Measurements from ENCODE around the gene POU2AF1.

The POU2AF1 gene

GRCh38 chr11:111327908-111328624 lies 51.0 kb downstream of the POU2AF1 start:
- Histone ChIP-seq H3K4me3 (replicated peaks; ENCODE audit: low read depth, low read length) (no peak overlapping the region), H3K36me3 (ENCODE audit: control insufficient read depth, insufficient read depth, low read length) (no peaks in the 10 kb centered on the region), H3K27me3 (replicated peaks; ENCODE audit: control insufficient read depth, insufficient read depth, low read length) (no peaks in the 10 kb centered on the region)
- no peak for DNase-seq (ENCODE audit: extremely low read depth, insufficient read length)
- no peak for TF ChIP-seq CTCF (IDR thresholded peaks at IDR 0.05; ENCODE audit: insufficient read depth, low read length, poor library complexity, severe bottlenecking)

DNA sequence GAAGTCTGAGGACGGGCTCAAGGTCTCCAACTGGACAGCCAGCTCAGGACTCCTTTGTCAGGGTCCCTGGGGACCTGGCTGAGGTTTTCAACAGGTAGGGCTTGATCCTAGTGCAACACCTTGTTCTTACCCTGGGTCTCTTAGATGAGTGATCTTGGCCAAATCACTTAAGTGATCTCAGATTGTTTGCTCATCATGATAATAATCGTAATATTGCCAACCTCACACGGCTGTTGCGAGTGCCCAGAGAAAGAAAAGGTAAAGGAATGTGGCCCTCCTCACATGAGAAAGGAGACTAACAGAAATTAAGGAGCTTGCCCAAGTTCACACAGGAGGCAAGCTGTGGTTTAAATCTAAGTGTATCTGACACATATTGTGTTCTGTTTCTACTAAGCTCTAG lies 52.3 kb downstream of the POU2AF1 start:
- TF ChIP-seq CTCF (IDR thresholded peaks at IDR 0.05; ENCODE audit: insufficient read depth, low read length, poor library complexity, severe bottlenecking), result no peak
- no peak overlapping the region for H3K4me3 ChIP-seq (replicated peaks; ENCODE audit: low read depth, low read length)

DNA sequence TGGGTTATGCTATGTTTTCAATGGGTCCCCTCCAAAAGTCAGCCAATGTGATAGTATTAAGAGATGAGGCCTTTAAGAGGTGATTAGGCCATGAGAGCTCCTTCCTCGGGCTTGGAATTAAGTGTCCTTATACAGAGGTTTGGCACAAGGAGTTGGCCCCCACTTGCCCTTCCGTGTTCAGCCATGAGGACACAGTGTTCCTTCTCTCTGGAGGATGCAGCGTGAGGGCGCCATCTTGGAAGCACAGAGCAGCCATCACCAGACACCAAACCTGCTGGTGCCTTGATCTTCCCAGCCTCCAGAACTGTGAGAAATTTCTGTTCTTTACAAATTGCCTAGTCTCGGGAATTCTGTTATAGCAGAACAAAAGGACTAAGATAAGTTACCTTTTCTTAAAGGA lies 53.8 kb downstream of the POU2AF1 start:
- H3K36me3 ChIP-seq (ENCODE audit: control insufficient read depth, insufficient read depth, low read length), result no peaks in the 10 kb centered on the region
- no peak for TF ChIP-seq CTCF (IDR thresholded peaks at IDR 0.05; ENCODE audit: insufficient read depth, low read length, poor library complexity, severe bottlenecking)

More for the DNA sequence above, 52.3 kb downstream of the POU2AF1 start:
- Histone ChIP-seq H3K27me3 (replicated peaks; ENCODE audit: control insufficient read depth, insufficient read depth, low read length) (no peaks in the 10 kb centered on the region), H3K36me3 (ENCODE audit: control insufficient read depth, insufficient read depth, low read length) (no peaks in the 10 kb centered on the region)
- DNase-seq (ENCODE audit: extremely low read depth, insufficient read length), result no peak

DNA sequence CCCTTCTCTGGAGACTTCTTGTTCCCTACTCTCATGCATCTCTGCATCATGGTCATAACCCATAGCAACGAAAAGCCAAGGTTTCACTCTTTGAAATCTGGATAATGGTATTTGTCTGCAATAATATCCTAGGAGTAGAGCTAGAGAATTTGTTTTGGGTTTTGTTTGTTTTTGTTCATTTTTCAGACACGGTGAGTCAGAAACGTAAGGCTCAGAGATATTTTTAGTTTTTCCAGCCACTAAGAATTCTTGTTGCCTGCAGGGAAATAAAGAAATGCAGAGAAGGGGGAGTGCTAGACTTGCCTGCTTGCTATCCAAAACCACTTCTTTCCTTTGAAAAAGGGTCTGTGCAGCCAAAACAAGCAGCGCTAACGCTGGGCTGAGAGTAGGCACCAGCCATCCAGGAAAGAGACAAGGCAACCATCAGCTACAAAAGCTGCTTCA lies 54.8 kb downstream of the POU2AF1 start:
- H3K4me3 ChIP-seq (replicated peaks; ENCODE audit: low read depth, low read length), result no peak overlapping the region

More for the DNA sequence above, 53.8 kb downstream of the POU2AF1 start:
- Histone ChIP-seq H3K4me3 (replicated peaks; ENCODE audit: low read depth, low read length) (no peak overlapping the region), H3K27me3 (replicated peaks; ENCODE audit: control insufficient read depth, insufficient read depth, low read length) (no peaks in the 10 kb centered on the region)
- DNase-seq (ENCODE audit: extremely low read depth, insufficient read length), result no peak

GRCh38 chr11:111322534-111322933 lies 56.5 kb downstream of the POU2AF1 start:
- H3K27me3 ChIP-seq (replicated peaks; ENCODE audit: control insufficient read depth, insufficient read depth, low read length), result no peaks in the 10 kb centered on the region
- TF ChIP-seq CTCF (IDR thresholded peaks at IDR 0.05; ENCODE audit: insufficient read depth, low read length, poor library complexity, severe bottlenecking), result no peak
- H3K36me3 ChIP-seq (ENCODE audit: control insufficient read depth, insufficient read depth, low read length), result no peaks in the 10 kb centered on the region
- H3K4me3 ChIP-seq (replicated peaks; ENCODE audit: low read depth, low read length), result no peak overlapping the region
- DNase-seq (ENCODE audit: extremely low read depth, insufficient read length), result no peak

More for the DNA sequence above, 54.8 kb downstream of the POU2AF1 start:
- Histone ChIP-seq H3K27me3 (replicated peaks; ENCODE audit: control insufficient read depth, insufficient read depth, low read length) (no peaks in the 10 kb centered on the region), H3K36me3 (ENCODE audit: control insufficient read depth, insufficient read depth, low read length) (no peaks in the 10 kb centered on the region)
- DNase-seq (ENCODE audit: extremely low read depth, insufficient read length), result no peak
- TF ChIP-seq CTCF (IDR thresholded peaks at IDR 0.05; ENCODE audit: insufficient read depth, low read length, poor library complexity, severe bottlenecking), result no peak
